WTC11 (cell line): Measurements from ENCODE around the gene MYO6. TPM values are rescaled to one million over a fixed set of nuclear protein-coding genes. Genes with fewer than 3 reads are reported as not detected.

Experiments
- ATAC-seq: fragments of 200-7000 bp; cut with Tn5 transposase; 2 replicates; pipeline ENCODE4 v1.10.0; 2021; ENCODE audit warnings: mild to moderate bottlenecking, moderate library complexity
- CTCF ChIA-PET: fragments of 300-600 bp; sonication (Branson Sonifier 250); formaldehyde crosslinking; loops from one replicate; lab custom pipeline; 2021; ENCODE audit warnings: antibody characterized with exemption; lab: Charles Lee
- POLR2A ChIA-PET: fragments of 350-600 bp; sonication (Branson Sonifier 250); formaldehyde crosslinking; loops from one replicate; lab custom pipeline; 2021; ENCODE audit warnings: antibody characterized with exemption; lab: Charles Lee
- DNase-seq: peaks from one replicate; pipeline ENCODE4 v3.0.0; 2021; ENCODE audit warnings: low spot score
- H3K27ac Mint-ChIP-seq: 2 replicates; pipeline ENCODE4 v1.8.0; 2021; ENCODE audit warnings: mixed read lengths
- H3K27me3 Mint-ChIP-seq: 2 replicates; pipeline ENCODE4 v1.8.0; 2021; ENCODE audit warnings: low read depth, mild to moderate bottlenecking, moderate library complexity, mixed read lengths
- H3K36me3 Mint-ChIP-seq: 2 replicates; pipeline ENCODE4 v1.8.0; 2021; ENCODE audit warnings: mixed read lengths
- H3K4me1 Mint-ChIP-seq: 2 replicates; pipeline ENCODE4 v1.8.0; 2022; ENCODE audit warnings: mixed read lengths
- H3K4me3 Mint-ChIP-seq: 2 replicates; pipeline ENCODE4 v1.8.0; 2021; ENCODE audit warnings: mild to moderate bottlenecking, moderate library complexity, mixed read lengths
- H3K9me3 Mint-ChIP-seq: 2 replicates; pipeline ENCODE4 v1.8.0; 2021; ENCODE audit warnings: mixed read lengths
- ATF2 ChIP-seq: sonication (generic); formaldehyde crosslinking; IDR thresholded peaks from 2 replicates; pipeline ENCODE4 v1.8.1; 2022; ENCODE audit warnings: low read depth, missing genetic modification reagents, borderline replicate concordance
- CREM ChIP-seq: sonication (generic); formaldehyde crosslinking; IDR thresholded peaks from 2 replicates; pipeline ENCODE4 v1.8.1; 2022; ENCODE audit warnings: mild to moderate bottlenecking, missing genetic modification reagents, moderate library complexity
- E2F4 ChIP-seq: sonication (generic); formaldehyde crosslinking; IDR thresholded peaks from 2 replicates; pipeline ENCODE4 v1.8.1; 2022; ENCODE audit warnings: low read depth, mild to moderate bottlenecking, moderate library complexity, missing genetic modification reagents, borderline replicate concordance
- ERG ChIP-seq: fragments of 250-450 bp; sonication (Bioruptor Pico); IDR thresholded peaks from 2 replicates; pipeline ENCODE4 v1.8.0; 2021; ENCODE audit warnings: mild to moderate bottlenecking
- ESRRA ChIP-seq: sonication (generic); formaldehyde crosslinking; IDR thresholded peaks from 2 replicates; pipeline ENCODE4 v1.8.1; 2022; ENCODE audit warnings: mild to moderate bottlenecking, missing genetic modification reagents, borderline replicate concordance
- FOXK1 ChIP-seq: sonication (generic); formaldehyde crosslinking; IDR thresholded peaks from 2 replicates; pipeline ENCODE4 v1.8.0; 2022; ENCODE audit warnings: mild to moderate bottlenecking, moderate library complexity, missing genetic modification reagents
- FOXP4 ChIP-seq: sonication (generic); formaldehyde crosslinking; IDR thresholded peaks from 2 replicates; pipeline ENCODE4 v1.8.0; 2022; ENCODE audit warnings: mild to moderate bottlenecking, missing genetic modification reagents
- MAX ChIP-seq: sonication (generic); formaldehyde crosslinking; IDR thresholded peaks from 2 replicates; pipeline ENCODE4 v1.8.0; 2022; ENCODE audit warnings: mild to moderate bottlenecking, missing genetic modification reagents
- NFATC4 ChIP-seq: fragments of 250-450 bp; sonication (Bioruptor Pico); IDR thresholded peaks from 2 replicates; pipeline ENCODE4 v1.9.0; 2021; ENCODE audit warnings: mild to moderate bottlenecking
- NR1H2 ChIP-seq: sonication (generic); formaldehyde crosslinking; IDR thresholded peaks from 2 replicates; pipeline ENCODE4 v1.9.0; 2021; ENCODE audit warnings: mild to moderate bottlenecking, moderate library complexity, missing genetic modification reagents
- OVOL2 ChIP-seq: fragments of 250-450 bp; sonication (Bioruptor Pico); IDR thresholded peaks from 2 replicates; pipeline ENCODE4 v1.9.0; 2021; ENCODE audit warnings: mild to moderate bottlenecking, borderline replicate concordance
- RELA ChIP-seq: sonication (generic); formaldehyde crosslinking; IDR thresholded peaks from 2 replicates; pipeline ENCODE4 v1.8.1; 2022; ENCODE audit warnings: missing genetic modification reagents, mild to moderate bottlenecking, borderline replicate concordance
- SOX15 ChIP-seq: fragments of 250-450 bp; sonication (Bioruptor Pico); IDR thresholded peaks from 2 replicates; pipeline ENCODE4 v1.9.0; 2021; ENCODE audit warnings: mild to moderate bottlenecking
- SP1 ChIP-seq: sonication (generic); formaldehyde crosslinking; conservative IDR thresholded peaks from 2 replicates; pipeline ENCODE4 v1.8.1; 2022; ENCODE audit warnings: missing genetic modification reagents
- TCF7 ChIP-seq: sonication (generic); formaldehyde crosslinking; IDR thresholded peaks from 2 replicates; pipeline ENCODE4 v1.8.0; 2022; ENCODE audit warnings: mild to moderate bottlenecking, low read depth, missing genetic modification reagents, moderate library complexity
- ZNF121 ChIP-seq: sonication (generic); formaldehyde crosslinking; IDR thresholded peaks from 2 replicates; pipeline ENCODE4 v1.8.0; 2023; ENCODE audit warnings: missing genetic modification reagents
- ZNF416 ChIP-seq: fragments of 250-450 bp; sonication (Bioruptor Pico); IDR thresholded peaks from 2 replicates; pipeline ENCODE4 v1.9.0; 2021; ENCODE audit warnings: mild to moderate bottlenecking, inconsistent platforms
- ZNF423 ChIP-seq: fragments of 250-450 bp; sonication (Bioruptor Pico); IDR thresholded peaks from 2 replicates; pipeline ENCODE4 v2.1.2; 2022; ENCODE audit warnings: mild to moderate bottlenecking, moderate library complexity
- ZNF425 ChIP-seq: fragments of 250-450 bp; sonication (Bioruptor Pico); conservative IDR thresholded peaks from 2 replicates; pipeline ENCODE4 v1.9.0; 2021; ENCODE audit warnings: mild to moderate bottlenecking
- total RNA-seq: library from RNA; stranded (reverse); gene quantifications from 3 replicates; pipeline ENCODE4 v1.2.3, GENCODE V29; 2021
- TF ChIP-seq, protein P1 (sequence below): fragments of 200-600 bp; IDR thresholded peaks from 2 replicates; pipeline ENCODE4 v1.8.0; 2022; ENCODE audit warnings: antibody characterized with exemption
- TF ChIP-seq, protein P2 (sequence below): sonication (generic); formaldehyde crosslinking; IDR thresholded peaks from 2 replicates; pipeline ENCODE4 v1.8.0; 2022; ENCODE audit warnings: mild to moderate bottlenecking, missing genetic modification reagents

Gene MYO6
- total RNA-seq, 1 experiment from 2014 or later, result 32.6 TPM

- TF ChIP-seq ESRRA (CRISPR knock-in tag) (no peak), ATF2 (CRISPR knock-in tag) (no peak)
These were observed 182.1 kb downstream of the MYO6 start (continued) for GRCh38 chr6:75931011-75931680.

DNA sequence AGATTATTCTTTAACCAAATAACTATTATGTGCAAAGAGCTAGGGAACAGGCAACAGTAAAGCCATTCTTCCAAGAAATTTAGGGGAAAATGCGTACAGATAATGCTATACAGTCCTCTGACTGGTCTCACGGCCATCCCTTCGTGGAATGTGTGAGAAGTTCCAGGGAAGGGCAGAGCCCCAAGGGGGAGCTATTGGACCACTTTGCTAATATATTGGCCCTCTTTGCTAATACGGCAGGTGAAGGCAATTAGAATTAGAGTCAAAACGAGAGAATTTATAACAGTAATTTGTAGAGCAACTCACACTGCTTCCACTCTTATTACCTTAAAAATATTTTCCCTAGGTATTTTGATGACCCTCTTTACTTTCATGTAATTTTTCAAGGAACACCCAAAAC, 183.0 kb downstream of the MYO6 start:
- POLR2A ChIA-PET, result interaction anchor here (0.9 kb wide), 1 partner anchor 39 kb away, joined by 3 read pairs; no protein-coding TSS in a partner anchor
- H3K27me3 Mint-ChIP-seq, result peaks cover 47% of the 10 kb centered on the region
- no peaks in the 10 kb centered on the region for H3K9me3 Mint-ChIP-seq
- TF ChIP-seq, protein P1, sequence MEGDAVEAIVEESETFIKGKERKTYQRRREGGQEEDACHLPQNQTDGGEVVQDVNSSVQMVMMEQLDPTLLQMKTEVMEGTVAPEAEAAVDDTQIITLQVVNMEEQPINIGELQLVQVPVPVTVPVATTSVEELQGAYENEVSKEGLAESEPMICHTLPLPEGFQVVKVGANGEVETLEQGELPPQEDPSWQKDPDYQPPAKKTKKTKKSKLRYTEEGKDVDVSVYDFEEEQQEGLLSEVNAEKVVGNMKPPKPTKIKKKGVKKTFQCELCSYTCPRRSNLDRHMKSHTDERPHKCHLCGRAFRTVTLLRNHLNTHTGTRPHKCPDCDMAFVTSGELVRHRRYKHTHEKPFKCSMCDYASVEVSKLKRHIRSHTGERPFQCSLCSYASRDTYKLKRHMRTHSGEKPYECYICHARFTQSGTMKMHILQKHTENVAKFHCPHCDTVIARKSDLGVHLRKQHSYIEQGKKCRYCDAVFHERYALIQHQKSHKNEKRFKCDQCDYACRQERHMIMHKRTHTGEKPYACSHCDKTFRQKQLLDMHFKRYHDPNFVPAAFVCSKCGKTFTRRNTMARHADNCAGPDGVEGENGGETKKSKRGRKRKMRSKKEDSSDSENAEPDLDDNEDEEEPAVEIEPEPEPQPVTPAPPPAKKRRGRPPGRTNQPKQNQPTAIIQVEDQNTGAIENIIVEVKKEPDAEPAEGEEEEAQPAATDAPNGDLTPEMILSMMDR, result peak; percentile 69
- no peak for TF ChIP-seq TCF7
- no peaks in the 10 kb centered on the region for H3K36me3 Mint-ChIP-seq
- DNase-seq (peak; percentile 76), ATAC-seq (peak; percentile 75)
- no peak overlapping the region for H3K27ac Mint-ChIP-seq
- H3K4me3 Mint-ChIP-seq, result no peak overlapping the region
- CTCF ChIA-PET, result interaction anchor here (0.5 to 3.4 kb wide), 14 partner anchors 9 to 1530 kb away, joined by 3 to 22 read pairs (median 4); no protein-coding TSS in a partner anchor
- H3K4me1 Mint-ChIP-seq, result peaks cover 11% of the 10 kb centered on the region

DNA sequence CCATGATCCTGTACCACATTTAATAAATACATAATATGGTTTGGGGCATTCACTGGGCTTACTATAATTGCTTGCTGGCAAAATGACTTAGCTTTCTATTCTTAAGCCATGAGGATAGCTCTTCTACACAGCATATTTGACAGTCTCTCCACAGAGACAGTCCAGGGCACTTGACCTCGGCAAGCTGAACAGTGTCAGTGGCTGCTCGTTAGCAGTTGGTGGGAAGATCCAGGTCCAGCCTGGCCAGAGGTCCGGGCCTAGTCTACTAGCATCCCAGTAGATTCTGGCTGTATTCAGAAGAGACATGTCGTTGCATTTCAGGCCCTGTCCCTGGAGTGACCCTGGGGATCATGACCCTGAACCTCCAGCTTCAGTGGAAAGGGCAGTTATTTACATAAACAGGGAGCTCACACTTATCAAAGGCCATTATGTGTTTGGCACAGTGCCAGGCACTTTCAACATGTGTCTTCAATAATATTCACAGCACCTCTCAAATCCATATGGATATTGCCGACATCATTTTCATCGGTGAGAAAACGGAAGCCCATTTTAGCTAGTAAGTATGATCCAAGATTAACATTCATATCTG, 184.4 kb downstream of the MYO6 start:
- no peaks in the 10 kb centered on the region for H3K36me3 Mint-ChIP-seq
- H3K9me3 Mint-ChIP-seq, result no peaks in the 10 kb centered on the region
- no peak overlapping the region for H3K4me3 Mint-ChIP-seq
- peaks cover 11% of the 10 kb centered on the region for H3K4me1 Mint-ChIP-seq
- peaks cover 60% of the 10 kb centered on the region for H3K27me3 Mint-ChIP-seq
- DNase-seq (no peak), ATAC-seq (no peak)
- ChIA-PET CTCF (interaction anchor here (2.0 to 2.6 kb wide), 2 partner anchors 40 to 120 kb away, joined by 6 to 34 read pairs; no protein-coding TSS in a partner anchor), POLR2A (no interaction called here)
- no peak overlapping the region for H3K27ac Mint-ChIP-seq
- TF ChIP-seq MAX, result no peak
- TF ChIP-seq NFATC4 (CRISPR knock-in tag), result no peak
- TF ChIP-seq ZNF425, result no peak
- no peak for TF ChIP-seq ZNF121
- no peak for TF ChIP-seq FOXP4 (CRISPR knock-in tag)
- no peak for TF ChIP-seq ZNF423 (CRISPR knock-in tag)
- TF ChIP-seq OVOL2 (CRISPR knock-in tag), result no peak
- no peak for TF ChIP-seq SOX15 (CRISPR knock-in tag)
- no peak for TF ChIP-seq SP1 (CRISPR knock-in tag)
- TF ChIP-seq NR1H2 (CRISPR knock-in tag), result no peak
- TF ChIP-seq, protein P2, sequence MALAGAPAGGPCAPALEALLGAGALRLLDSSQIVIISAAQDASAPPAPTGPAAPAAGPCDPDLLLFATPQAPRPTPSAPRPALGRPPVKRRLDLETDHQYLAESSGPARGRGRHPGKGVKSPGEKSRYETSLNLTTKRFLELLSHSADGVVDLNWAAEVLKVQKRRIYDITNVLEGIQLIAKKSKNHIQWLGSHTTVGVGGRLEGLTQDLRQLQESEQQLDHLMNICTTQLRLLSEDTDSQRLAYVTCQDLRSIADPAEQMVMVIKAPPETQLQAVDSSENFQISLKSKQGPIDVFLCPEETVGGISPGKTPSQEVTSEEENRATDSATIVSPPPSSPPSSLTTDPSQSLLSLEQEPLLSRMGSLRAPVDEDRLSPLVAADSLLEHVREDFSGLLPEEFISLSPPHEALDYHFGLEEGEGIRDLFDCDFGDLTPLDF (CRISPR knock-in tag), result no peak
- TF ChIP-seq RELA (CRISPR knock-in tag), result no peak
- no peak for TF ChIP-seq CREM (CRISPR knock-in tag)
- TF ChIP-seq FOXK1 (CRISPR knock-in tag), result no peak
- TF ChIP-seq E2F4 (CRISPR knock-in tag), result no peak
- TF ChIP-seq ZNF416 (CRISPR knock-in tag), result no peak
- no peak for TF ChIP-seq ERG (CRISPR knock-in tag)
